SK-N-SH (cell line): ENCODE measurements around the gene RCE1. TPM values are rescaled to one million over a fixed set of nuclear protein-coding genes. Genes with fewer than 3 reads are reported as not detected.

Experiments used
- CTCF ChIA-PET: fragments of 300-600, 350-600 bp; formaldehyde crosslinking; extraction: SDS; loops from one replicate; lab custom pipeline; 2021; lab: Yijun Ruan, JAX
- POLR2A ChIA-PET: fragments of 350-600 bp; sonication (Branson Sonifier 250); formaldehyde crosslinking; extraction: SDS; loops from one replicate; lab custom pipeline; 2020; ENCODE audit warnings: antibody characterized with exemption, inconsistent platforms; lab: Yijun Ruan, JAX
- DNase-seq: peaks from one replicate; pipeline ENCODE4 v3.0.0; 2012
- H2AFZ ChIP-seq: fragments of 200-600 bp; sonication (generic); 2 replicates; pipeline ENCODE4 v1.8.1; 2016; ENCODE audit warnings: antibody characterized with exemption, mild to moderate bottlenecking, low read depth
- H3F3A ChIP-seq: fragments of 200-600 bp; sonication (generic); replicated peaks from 2 replicates; pipeline ENCODE3; 2016; ENCODE audit warnings: antibody characterized with exemption, mild to moderate bottlenecking; ENCODE audit not compliant: insufficient read depth
- H3K27ac ChIP-seq, 2 experiments: fragments of 200-500 bp in 1 of 2; fragments of 200-600 bp in 1 of 2; sonication (Bioruptor generic) in 1 of 2; sonication (generic), shearing (Covaris generic) in 1 of 2; 2 replicates each; pipeline versions ENCODE4 v1.5.1 to v1.6.1; 2014 to 2016; ENCODE audit warnings: low read depth in 2 of 2, inconsistent platforms in 1 of 2, low read length in 1 of 2, mild to moderate bottlenecking in 1 of 2, mixed read lengths in 1 of 2
- H3K27me3 ChIP-seq: fragments of 200-600 bp; sonication (generic), shearing (Covaris generic); 2 replicates; pipeline ENCODE4 v1.6.1; 2016; ENCODE audit warnings: mixed run types; ENCODE audit not compliant: insufficient read depth
- H3K36me3 ChIP-seq, 2 experiments: fragments of 200-500 bp in 1 of 2; fragments of 200-600 bp in 1 of 2; sonication (Bioruptor generic) in 1 of 2; sonication (generic) in 1 of 2; replicated peaks in 1 of 2; 2 replicates each; pipeline versions ENCODE3 to v1.5.1; 2014 to 2016; ENCODE audit warnings: low read length in 1 of 2, mild to moderate bottlenecking in 1 of 2; ENCODE audit not compliant: insufficient read depth in 2 of 2, control insufficient read depth in 1 of 2
- H3K4me1 ChIP-seq, 2 experiments: fragments of 200-500 bp in 1 of 2; fragments of 200-600 bp in 1 of 2; sonication (Bioruptor generic) in 1 of 2; sonication (generic), shearing (Covaris generic) in 1 of 2; 2 replicates each; pipeline versions ENCODE4 v1.5.1 to v1.6.1; 2014 to 2016; ENCODE audit warnings: low read depth in 1 of 2, low read length in 1 of 2, mixed run types in 1 of 2; ENCODE audit not compliant: insufficient read depth in 2 of 2, control insufficient read depth in 1 of 2
- H3K4me2 ChIP-seq: fragments of 200-600 bp; sonication (generic), shearing (Covaris generic); 2 replicates; pipeline ENCODE4 v1.6.1; 2017; ENCODE audit warnings: mixed run types
- H3K4me3 ChIP-seq, 2 experiments: fragments of 200-500 bp in 1 of 2; fragments of 200-600 bp in 1 of 2; sonication (Bioruptor generic) in 1 of 2; sonication (generic), shearing (Covaris generic) in 1 of 2; 2 replicates each; pipeline versions ENCODE4 v1.5.1 to v1.8.1; 2014 to 2016; ENCODE audit warnings: low read depth in 2 of 2, inconsistent platforms in 1 of 2, low read length in 1 of 2, mild to moderate bottlenecking in 1 of 2, mixed read lengths in 1 of 2, moderate library complexity in 1 of 2
- H3K79me2 ChIP-seq: fragments of 200-600 bp; sonication (generic); 2 replicates; pipeline ENCODE4 v1.8.1; 2017; ENCODE audit warnings: mild to moderate bottlenecking; ENCODE audit not compliant: insufficient read depth
- H3K9ac ChIP-seq: fragments of 200-600 bp; sonication (generic); 2 replicates; pipeline ENCODE4 v1.6.1; 2017; ENCODE audit warnings: mixed run types
- H3K9me2 ChIP-seq: fragments of 200-600 bp; sonication (generic); 2 replicates; pipeline ENCODE4 v1.6.1; 2017; ENCODE audit warnings: mixed run types
- H3K9me3 ChIP-seq: fragments of 200-600 bp; sonication (generic); 2 replicates; pipeline ENCODE4 v1.6.1; 2017; ENCODE audit warnings: mixed run types, mild to moderate bottlenecking, moderate library complexity
- H4K20me1 ChIP-seq: fragments of 200-600 bp; sonication (generic); 2 replicates; pipeline ENCODE4 v1.6.1; 2017; ENCODE audit warnings: mild to moderate bottlenecking, mixed run types; ENCODE audit not compliant: insufficient read depth
- CTCF ChIP-seq: fragments of 200-600 bp; sonication (generic); IDR thresholded peaks from 2 replicates; pipeline ENCODE4 v1.6.1; 2017; ENCODE audit warnings: antibody characterized with exemption, mild to moderate bottlenecking, moderate library complexity
- EZH2phosphoT487 ChIP-seq: fragments of 200-600 bp; sonication (generic); IDR thresholded peaks from 2 replicates; pipeline ENCODE4 v1.6.1; 2017; ENCODE audit warnings: low read depth, mixed run types, mild to moderate bottlenecking, antibody characterized with exemption, moderate library complexity, borderline replicate concordance
- FOSL2 ChIP-seq: IDR thresholded peaks from 2 replicates; pipeline ENCODE4 v1.4.0; 2012; ENCODE audit warnings: low read depth, mild to moderate bottlenecking, moderate library complexity, borderline replicate concordance
- FOXJ3 ChIP-seq: sonication (generic); formaldehyde crosslinking; IDR thresholded peaks from 2 replicates; pipeline ENCODE4 v1.5.1; 2020; ENCODE audit warnings: mild to moderate bottlenecking, missing genetic modification reagents
- GATA2 ChIP-seq: sonication (generic); formaldehyde crosslinking; IDR thresholded peaks from 2 replicates; pipeline ENCODE4 v1.5.0; 2020; ENCODE audit warnings: mild to moderate bottlenecking, missing genetic modification reagents
- JUND ChIP-seq: IDR thresholded peaks from 2 replicates; pipeline ENCODE4 v1.4.0; 2012
- MXI1 ChIP-seq: IDR thresholded peaks from 2 replicates; pipeline ENCODE4 v1.6.1; 2012; ENCODE audit warnings: mild to moderate bottlenecking, low read depth, low read length, improper control_type of control experiment
- NFIC ChIP-seq: IDR thresholded peaks from 2 replicates; pipeline ENCODE4 v1.4.0; 2012; ENCODE audit warnings: borderline replicate concordance
- RFX5 ChIP-seq: IDR thresholded peaks from 2 replicates; pipeline ENCODE4 v1.6.1; 2012; ENCODE audit warnings: mild to moderate bottlenecking, improper control_type of control experiment, low read length
- RXRA ChIP-seq: IDR thresholded peaks from 2 replicates; pipeline ENCODE4 v1.4.0; 2012; ENCODE audit warnings: low read depth, mild to moderate bottlenecking, borderline replicate concordance
- SIN3A ChIP-seq: IDR thresholded peaks from 2 replicates; pipeline ENCODE4 v1.6.1; 2012; ENCODE audit warnings: low read depth, mild to moderate bottlenecking, low read length, moderate library complexity, borderline replicate concordance
- SMC3 ChIP-seq: IDR thresholded peaks from 2 replicates; pipeline ENCODE4 v1.6.1; 2012; ENCODE audit warnings: low read depth, low read length, improper control_type of control experiment
- USF1 ChIP-seq: IDR thresholded peaks from 2 replicates; pipeline ENCODE4 v1.4.0; 2012; ENCODE audit warnings: low read depth, borderline replicate concordance
- ZBTB33 ChIP-seq: IDR thresholded peaks from 2 replicates; pipeline ENCODE4 v1.4.0; 2012; ENCODE audit warnings: low read depth, borderline replicate concordance
- WGBS: methylation state at CpG from one replicate; pipeline ENCODE4 v1.1.6; 2017; ENCODE audit warnings: low lambda C conversion rate; 5-methylcytosine and 5-hydroxymethylcytosine counted together
- polyA plus RNA-seq, 3 experiments: library from polyadenylated mRNA; depleted of rRNA; stranded (reverse); fragments of >200 nt; gene quantifications; 2 replicates each; pipeline ENCODE4 v1.2.3, GENCODE V29; 2012
- TF ChIP-seq, protein P1 (sequence below): IDR thresholded peaks from 2 replicates; pipeline ENCODE4 v1.4.0; 2012; ENCODE audit warnings: low read depth
- TF ChIP-seq, protein P2 (sequence below): fragments of 150-350 bp; IDR thresholded peaks from 2 replicates; pipeline ENCODE4 v1.6.1; 2017; ENCODE audit warnings: antibody characterized with exemption, low read length, low read depth, borderline replicate concordance

RCE1 gene
- polyA plus RNA-seq, 1 of the 3 experiments (the other 2 are of a cell fraction) = 25.0 TPM

GRCh38 chr11:66867425-66868040, 24.3 kb downstream of the RCE1 start:
- Histone ChIP-seq H2AFZ (no peak overlapping the region), H3K79me2 (no peaks in the 10 kb centered on the region), H3F3A (no peaks in the 10 kb centered on the region), H3K9me2 (no peaks in the 10 kb centered on the region), H3K9ac (no peak overlapping the region), H3K9me3 (no peaks in the 10 kb centered on the region), H3K27ac (no peak overlapping the region), H4K20me1 (no peaks in the 10 kb centered on the region), H3K4me1 (no peaks in the 10 kb centered on the region), H3K36me3 (no peaks in the 10 kb centered on the region)
- no peak for DNase-seq
- CTCF ChIA-PET = interaction anchor here (1.1 to 3.1 kb wide), 2 partner anchors 15 to 108 kb away, joined by 3 to 12 read pairs; no protein-coding TSS in a partner anchor
- POLR2A ChIA-PET = no interaction called here
- 86% methylated on average over 13 of the region's 14 CpGs for WGBS
- no peak for TF ChIP-seq FOSL2
- TF ChIP-seq GATA2 (CRISPR knock-in tag) = no peak
- TF ChIP-seq CTCF = no peak
- TF ChIP-seq FOXJ3 (CRISPR knock-in tag) = no peak
- TF ChIP-seq USF1 = no peak
- TF ChIP-seq, protein P1, sequence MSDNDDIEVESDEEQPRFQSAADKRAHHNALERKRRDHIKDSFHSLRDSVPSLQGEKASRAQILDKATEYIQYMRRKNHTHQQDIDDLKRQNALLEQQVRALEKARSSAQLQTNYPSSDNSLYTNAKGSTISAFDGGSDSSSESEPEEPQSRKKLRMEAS = no peak
- TF ChIP-seq MXI1 = no peak
- no peak for TF ChIP-seq ZBTB33
- TF ChIP-seq SIN3A = no peak
- no peak for TF ChIP-seq JUND
- no peak for TF ChIP-seq RXRA
- no peak for TF ChIP-seq EZH2phosphoT487
- no peak for TF ChIP-seq NFIC
- TF ChIP-seq, protein P2, sequence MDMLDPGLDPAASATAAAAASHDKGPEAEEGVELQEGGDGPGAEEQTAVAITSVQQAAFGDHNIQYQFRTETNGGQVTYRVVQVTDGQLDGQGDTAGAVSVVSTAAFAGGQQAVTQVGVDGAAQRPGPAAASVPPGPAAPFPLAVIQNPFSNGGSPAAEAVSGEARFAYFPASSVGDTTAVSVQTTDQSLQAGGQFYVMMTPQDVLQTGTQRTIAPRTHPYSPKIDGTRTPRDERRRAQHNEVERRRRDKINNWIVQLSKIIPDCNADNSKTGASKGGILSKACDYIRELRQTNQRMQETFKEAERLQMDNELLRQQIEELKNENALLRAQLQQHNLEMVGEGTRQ = no peak
- TF ChIP-seq SMC3 = no peak
- no peak for TF ChIP-seq RFX5
- TF ChIP-seq, all 33 proteins: peak for 0
- Histone ChIP-seq H3K4me3 (no peak overlapping the region), H3K4me2 (no peak overlapping the region), H3K27me3 (no peaks in the 10 kb centered on the region)
